SK-N-SH treated with all-trans-retinoic acid at 6 μM for 48 hours (cell line): ENCODE results near the gene LCN6.

ENCODE experiments used
- ATAC-seq: fragments of 200-7000 bp; cut with Tn5 transposase; 3 replicates; pipeline ENCODE4 v1.9.1; 2020; ENCODE audit warnings: mild to moderate bottlenecking, moderate library complexity
- ARNTL ChIP-seq: fragments of 450-650 bp; formaldehyde crosslinking; IDR thresholded peaks from 2 replicates; pipeline ENCODE4 v1.5.0; 2020; ENCODE audit warnings: low read depth, mild to moderate bottlenecking, moderate library complexity, borderline replicate concordance
- BACH2 ChIP-seq: fragments of 250-450 bp; sonication (Bioruptor Pico); IDR thresholded peaks from 2 replicates; pipeline ENCODE4 v1.9.0; 2021; ENCODE audit warnings: mild to moderate bottlenecking, borderline replicate concordance
- CREB5 ChIP-seq: fragments of 250-450 bp; sonication (Bioruptor Pico); IDR thresholded peaks from 2 replicates; pipeline ENCODE4 v1.5.1; 2020; ENCODE audit warnings: low read depth, mild to moderate bottlenecking, moderate library complexity
- CSDC2 ChIP-seq: fragments of 250-450 bp; sonication (Bioruptor Pico); IDR thresholded peaks from 2 replicates; pipeline ENCODE4 v1.5.0; 2020; ENCODE audit warnings: mild to moderate bottlenecking, moderate library complexity
- CSRNP3 ChIP-seq: fragments of 250-450 bp; sonication (Bioruptor Pico); IDR thresholded peaks from 2 replicates; pipeline ENCODE4 v1.5.1; 2021; ENCODE audit warnings: mild to moderate bottlenecking, moderate library complexity
- ESRRG ChIP-seq: fragments of 250-450 bp; sonication (Bioruptor Pico); IDR thresholded peaks from 2 replicates; pipeline ENCODE4 v1.6.1; 2021; ENCODE audit warnings: mild to moderate bottlenecking
- GLIS3 ChIP-seq: fragments of 250-450 bp; sonication (Bioruptor Pico); IDR thresholded peaks from 2 replicates; pipeline ENCODE4 v1.5.0; 2020; ENCODE audit warnings: mild to moderate bottlenecking, moderate library complexity
- ISL1 ChIP-seq: fragments of 250-450 bp; sonication (Bioruptor Pico); IDR thresholded peaks from 2 replicates; pipeline ENCODE4 v2.1.2; 2022; ENCODE audit warnings: mild to moderate bottlenecking, moderate library complexity
- PPARA ChIP-seq: fragments of 250-450 bp; sonication (Bioruptor Pico); IDR thresholded peaks from 2 replicates; pipeline ENCODE4 v1.5.0; 2020; ENCODE audit warnings: mild to moderate bottlenecking, borderline replicate concordance
- RARB ChIP-seq: fragments of 250-450 bp; sonication (Bioruptor Pico); IDR thresholded peaks from 2 replicates; pipeline ENCODE4 v1.8.0; 2021; ENCODE audit warnings: mild to moderate bottlenecking, moderate library complexity
- SNAI2 ChIP-seq: fragments of 250-450 bp; sonication (Bioruptor Pico); IDR thresholded peaks from 2 replicates; pipeline ENCODE4 v1.5.0; 2020; ENCODE audit warnings: mild to moderate bottlenecking, moderate library complexity
- TCF4 ChIP-seq: fragments of 250-450 bp; sonication (Bioruptor Pico); IDR thresholded peaks from 2 replicates; pipeline ENCODE4 v1.8.0; 2021; ENCODE audit warnings: mild to moderate bottlenecking, moderate library complexity, borderline replicate concordance
- TOX ChIP-seq: fragments of 250-450 bp; sonication (Bioruptor Pico); IDR thresholded peaks from 2 replicates; pipeline ENCODE4 v1.8.0; 2021; ENCODE audit warnings: mild to moderate bottlenecking, moderate library complexity, borderline replicate concordance
- TSHZ2 ChIP-seq: fragments of 250-450 bp; sonication (Bioruptor Pico); IDR thresholded peaks from 2 replicates; pipeline ENCODE4 v1.5.0; 2020; ENCODE audit warnings: mild to moderate bottlenecking, moderate library complexity
- ZC3H10 ChIP-seq: fragments of 250-450 bp; sonication (Bioruptor Pico); IDR thresholded peaks from 2 replicates; pipeline ENCODE4 v1.5.1; 2021; ENCODE audit warnings: mild to moderate bottlenecking, moderate library complexity
- ZFP3 ChIP-seq: fragments of 250-450 bp; sonication (Bioruptor Pico); IDR thresholded peaks from 2 replicates; pipeline ENCODE4 v1.5.0; 2020; ENCODE audit warnings: mild to moderate bottlenecking, moderate library complexity
- ZFP30 ChIP-seq: fragments of 450-650 bp; formaldehyde crosslinking; IDR thresholded peaks from 2 replicates; pipeline ENCODE4 v1.5.0; 2022; ENCODE audit warnings: mild to moderate bottlenecking, moderate library complexity
- ZNF565 ChIP-seq: fragments of 450-650 bp; formaldehyde crosslinking; conservative IDR thresholded peaks from 2 replicates; pipeline ENCODE4 v1.5.0; 2020; ENCODE audit warnings: low read depth, mild to moderate bottlenecking, moderate library complexity
- ZNF70 ChIP-seq: fragments of 450-650 bp; formaldehyde crosslinking; IDR thresholded peaks from 2 replicates; pipeline ENCODE4 v1.5.0; 2020; ENCODE audit warnings: mild to moderate bottlenecking, moderate library complexity
- ZNF8 ChIP-seq: fragments of 450-650 bp; formaldehyde crosslinking; IDR thresholded peaks from 2 replicates; pipeline ENCODE4 v1.5.0; 2020; ENCODE audit warnings: mild to moderate bottlenecking, moderate library complexity
- TF ChIP-seq, protein P1 (sequence below): fragments of 250-450 bp; sonication (Bioruptor Pico); IDR thresholded peaks from 2 replicates; pipeline ENCODE4 v1.8.0; 2020; ENCODE audit warnings: mild to moderate bottlenecking, moderate library complexity, borderline replicate concordance

The LCN6 gene

DNA sequence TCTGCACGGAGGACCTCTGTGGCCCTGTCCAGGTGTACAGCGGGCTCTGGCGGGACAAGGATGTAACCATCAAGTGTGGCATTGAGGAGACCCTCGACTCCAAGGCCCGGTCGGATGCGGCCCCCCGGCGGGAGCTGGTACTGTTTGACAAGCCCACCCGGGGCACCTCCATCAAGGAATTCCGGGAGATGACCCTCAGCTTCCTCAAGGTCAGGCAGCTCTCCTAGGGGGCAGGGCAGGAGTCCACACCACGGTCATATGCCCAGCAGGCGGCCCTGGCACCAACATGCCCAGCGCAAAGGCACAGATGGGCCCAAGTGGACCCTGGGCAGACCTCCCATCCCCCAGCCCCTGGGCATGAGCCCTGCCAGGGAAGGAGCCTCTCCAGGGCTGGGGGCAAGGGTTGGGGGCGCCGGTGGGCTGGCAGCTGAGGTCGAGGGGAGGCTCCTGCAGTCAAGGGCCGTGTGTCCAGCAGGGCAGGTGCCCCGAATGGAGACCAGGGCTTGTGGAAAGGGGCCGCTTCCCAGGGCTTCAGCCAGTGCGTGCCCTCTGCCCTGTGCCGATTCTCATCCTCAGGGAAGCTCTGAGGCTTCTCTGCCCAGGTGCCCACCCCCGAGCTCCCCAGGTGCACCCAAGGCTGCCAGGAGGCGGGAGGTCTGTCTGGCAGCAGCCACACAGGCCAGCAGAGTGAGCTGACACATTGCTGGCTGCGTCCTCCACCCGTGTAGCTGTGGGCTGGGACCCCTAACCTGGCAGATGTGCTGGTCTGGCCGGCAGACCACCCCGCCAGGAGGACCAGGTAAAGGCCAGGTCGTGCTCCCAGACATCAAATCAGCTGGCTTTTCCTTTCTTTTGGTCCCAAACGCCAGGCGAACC is 26.0 kb downstream of the LCN6 start:
- no peak for TF ChIP-seq ZFP30 (CRISPR knock-in tag)
- TF ChIP-seq ISL1 (CRISPR knock-in tag), result no peak

DNA sequence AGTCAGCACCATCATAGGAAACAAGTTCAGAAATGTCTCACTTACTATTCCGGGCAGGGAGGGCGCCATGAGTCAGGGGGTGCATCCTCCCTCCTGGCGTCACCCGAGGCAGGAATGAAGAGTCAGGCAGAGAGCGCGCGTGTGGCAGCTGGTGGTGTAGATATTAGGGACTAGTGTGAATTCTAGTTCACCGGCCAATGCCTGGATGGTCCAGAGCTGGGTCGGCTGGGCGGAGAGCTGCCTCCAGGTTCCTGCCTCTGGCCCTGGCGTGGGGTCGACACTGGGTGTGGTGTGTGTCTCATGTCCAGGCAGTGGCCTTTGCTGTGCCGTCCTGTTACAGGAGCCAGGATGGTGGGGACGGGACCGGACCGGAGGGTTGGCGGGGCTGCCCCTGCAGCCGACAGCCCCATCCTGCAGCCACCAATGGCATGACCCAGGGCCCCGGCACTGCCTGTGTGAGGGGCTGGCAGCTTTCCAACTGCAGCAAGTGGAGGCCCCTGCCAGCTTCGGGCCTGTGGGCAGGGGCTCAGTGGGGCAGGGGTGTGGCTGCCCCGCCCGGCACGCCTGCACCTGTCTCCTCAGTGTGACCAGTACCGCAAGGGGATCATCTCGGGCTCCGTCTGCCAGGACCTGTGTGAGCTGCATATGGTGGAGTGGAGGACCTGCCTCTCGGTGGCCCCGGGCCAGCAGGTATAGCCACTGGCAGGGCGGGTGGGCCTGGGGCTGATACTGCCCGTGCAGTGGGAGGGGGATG is 26.8 kb downstream of the LCN6 start:
- peak; percentile 34 for ATAC-seq
- TF ChIP-seq ESRRG (no peak), CSRNP3 (CRISPR knock-in tag) (no peak)

More for the DNA sequence above, 26.0 kb downstream of the LCN6 start:
- peak; percentile 3 for ATAC-seq

DNA sequence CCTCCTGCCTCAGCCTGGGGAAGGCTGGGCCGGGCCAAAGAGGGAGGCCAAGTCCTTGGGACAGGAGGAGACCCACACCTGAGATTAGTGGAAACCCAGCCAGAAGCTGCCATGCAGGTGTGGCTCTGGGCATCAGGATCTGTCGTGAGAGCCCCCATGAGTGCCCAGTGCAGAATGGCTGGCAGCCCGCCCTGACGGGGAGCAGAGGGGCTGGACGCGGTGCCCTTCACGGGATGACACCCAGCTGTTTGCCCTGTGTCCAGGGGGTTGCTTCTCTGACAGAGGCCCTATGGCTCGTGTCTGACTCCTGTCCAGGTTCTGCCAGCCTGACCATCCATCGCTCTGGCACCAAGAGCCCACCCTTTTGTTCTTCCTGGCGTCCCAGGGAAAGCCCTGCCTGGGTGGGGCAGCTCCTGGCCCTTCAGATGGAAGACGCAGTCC is 27.4 kb downstream of the LCN6 start:
- TF ChIP-seq CREB5 (CRISPR knock-in tag) (no peak), GLIS3 (no peak), TCF4 (no peak), ARNTL (CRISPR knock-in tag) (no peak), TOX (CRISPR knock-in tag) (no peak), SNAI2 (CRISPR knock-in tag) (no peak), ISL1 (CRISPR knock-in tag) (no peak), ZNF565 (CRISPR knock-in tag) (no peak), ZFP30 (CRISPR knock-in tag) (no peak), ZNF8 (CRISPR knock-in tag) (no peak), ZNF70 (CRISPR knock-in tag) (no peak), TSHZ2 (CRISPR knock-in tag) (no peak), BACH2 (CRISPR knock-in tag) (no peak), ZFP3 (CRISPR knock-in tag) (no peak), PPARA (no peak), RARB (no peak), CSDC2 (CRISPR knock-in tag) (no peak), ZC3H10 (CRISPR knock-in tag) (no peak), CSRNP3 (CRISPR knock-in tag) (no peak)
- TF ChIP-seq, protein P1, sequence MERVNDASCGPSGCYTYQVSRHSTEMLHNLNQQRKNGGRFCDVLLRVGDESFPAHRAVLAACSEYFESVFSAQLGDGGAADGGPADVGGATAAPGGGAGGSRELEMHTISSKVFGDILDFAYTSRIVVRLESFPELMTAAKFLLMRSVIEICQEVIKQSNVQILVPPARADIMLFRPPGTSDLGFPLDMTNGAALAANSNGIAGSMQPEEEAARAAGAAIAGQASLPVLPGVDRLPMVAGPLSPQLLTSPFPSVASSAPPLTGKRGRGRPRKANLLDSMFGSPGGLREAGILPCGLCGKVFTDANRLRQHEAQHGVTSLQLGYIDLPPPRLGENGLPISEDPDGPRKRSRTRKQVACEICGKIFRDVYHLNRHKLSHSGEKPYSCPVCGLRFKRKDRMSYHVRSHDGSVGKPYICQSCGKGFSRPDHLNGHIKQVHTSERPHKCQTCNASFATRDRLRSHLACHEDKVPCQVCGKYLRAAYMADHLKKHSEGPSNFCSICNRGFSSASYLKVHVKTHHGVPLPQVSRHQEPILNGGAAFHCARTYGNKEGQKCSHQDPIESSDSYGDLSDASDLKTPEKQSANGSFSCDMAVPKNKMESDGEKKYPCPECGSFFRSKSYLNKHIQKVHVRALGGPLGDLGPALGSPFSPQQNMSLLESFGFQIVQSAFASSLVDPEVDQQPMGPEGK (CRISPR knock-in tag), result no peak
- ATAC-seq, result peak; percentile 3
